ENCODE measurements around the gene KIF26B. TPM values are rescaled to one million over a fixed set of nuclear protein-coding genes. Genes with fewer than 3 reads are reported as not detected.

KIF26B gene
- total and polyA plus RNA-seq, 3 experiments from 2014 or later = 0.11 to 0.16 TPM; not detected in 1

DNA sequence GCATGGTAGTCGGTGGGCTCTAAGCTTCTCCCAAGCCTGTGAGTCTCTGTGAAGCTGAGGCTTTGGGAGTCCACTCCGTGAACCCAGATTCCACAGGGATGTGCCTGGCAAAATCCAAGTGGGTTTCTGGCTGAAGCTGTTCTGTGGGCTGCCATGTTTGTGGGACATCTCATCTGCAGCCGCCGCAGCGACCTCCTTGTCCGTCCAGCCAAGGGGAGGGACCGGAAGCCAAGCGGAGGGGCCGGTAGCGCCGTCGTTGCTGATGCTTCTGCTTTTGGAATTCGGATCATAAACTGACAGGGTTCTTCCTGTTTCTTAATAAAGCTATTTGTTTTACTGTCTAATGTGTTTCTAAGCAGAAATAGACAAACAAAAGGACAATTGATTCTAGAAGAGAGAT is 13.3 kb downstream of the KIF26B start:
- Histone ChIP-seq H3K9me3 (ENCODE audit: low read length) (no peaks in the 10 kb centered on the region), H3K36me3 (ENCODE audit: insufficient read depth, low read length) (no peaks in the 10 kb centered on the region), H3K27ac (ENCODE audit: low read depth, low read length) (no peak overlapping the region), H3K4me1 (ENCODE audit: insufficient read depth, low read length) (no peaks in the 10 kb centered on the region), H3K27me3 (ENCODE audit: insufficient read depth, low read length, poor library complexity, severe bottlenecking) (peaks cover 7% of the 10 kb centered on the region), H3K4me3 (ENCODE audit: low read length) (no peak overlapping the region)
- POLR2A ChIA-PET = no interaction called here
- no peak overlapping the region for H3K27ac Mint-ChIP-seq
- peaks cover 0 to 7% (median 0%) of the 10 kb centered on the region in 3 donors for H3K36me3 Mint-ChIP-seq
- no peak for DNase-seq
- peaks cover 0 to 5% (median 0%) of the 10 kb centered on the region in 5 donors for H3K9me3 Mint-ChIP-seq
- peaks cover 32 to 67% of the 10 kb centered on the region in 2 donors for H3K27me3 Mint-ChIP-seq
- H3K4me1 Mint-ChIP-seq = no peaks in the 10 kb centered on the region
- CTCF ChIA-PET = no interaction called here
- H3K4me3 Mint-ChIP-seq = no peak overlapping the region

DNA sequence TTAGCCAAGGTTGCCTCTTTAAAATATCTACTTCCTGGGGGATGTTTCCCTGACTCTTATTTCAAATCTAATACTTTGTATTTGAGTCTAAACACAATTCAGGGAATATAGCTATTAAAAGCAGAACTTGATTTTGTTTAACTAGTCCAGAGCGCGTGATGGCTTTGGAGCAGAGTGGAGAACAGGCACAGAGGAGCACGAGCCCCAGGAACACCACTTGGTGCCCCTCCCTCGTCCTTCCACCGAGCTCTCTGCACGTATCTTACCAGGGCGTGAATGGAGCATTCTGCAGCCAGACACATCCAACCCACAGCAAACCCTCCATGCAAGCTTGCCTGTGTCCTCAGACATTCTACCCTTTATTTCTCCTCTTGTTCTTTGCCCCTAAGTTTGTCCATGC is 14.1 kb downstream of the KIF26B start:
- Histone ChIP-seq H3K27me3 (ENCODE audit: insufficient read depth, low read length, poor library complexity, severe bottlenecking) (peaks cover 7% of the 10 kb centered on the region), H3K9me3 (ENCODE audit: low read length) (no peaks in the 10 kb centered on the region), H3K27ac (ENCODE audit: low read depth, low read length) (no peak overlapping the region), H3K36me3 (ENCODE audit: insufficient read depth, low read length) (no peaks in the 10 kb centered on the region), H3K4me1 (ENCODE audit: insufficient read depth, low read length) (no peaks in the 10 kb centered on the region), H3K4me3 (ENCODE audit: low read length) (no peak overlapping the region)
- peaks cover 0 to 4% (median 0%) of the 10 kb centered on the region in 3 donors for H3K36me3 Mint-ChIP-seq
- H3K4me3 Mint-ChIP-seq = no peak overlapping the region
- H3K27ac Mint-ChIP-seq = no peak overlapping the region
- ChIA-PET POLR2A (no interaction called here), CTCF (interaction anchor here (1.0 kb wide), 1 partner anchor 11 kb away, joined by 4 read pairs; no protein-coding TSS in a partner anchor)
- H3K9me3 Mint-ChIP-seq = peaks cover 0 to 5% (median 0%) of the 10 kb centered on the region in 5 donors
- peaks cover 32 to 63% of the 10 kb centered on the region in 2 donors for H3K27me3 Mint-ChIP-seq
- no peak for DNase-seq
- no peaks in the 10 kb centered on the region for H3K4me1 Mint-ChIP-seq

DNA sequence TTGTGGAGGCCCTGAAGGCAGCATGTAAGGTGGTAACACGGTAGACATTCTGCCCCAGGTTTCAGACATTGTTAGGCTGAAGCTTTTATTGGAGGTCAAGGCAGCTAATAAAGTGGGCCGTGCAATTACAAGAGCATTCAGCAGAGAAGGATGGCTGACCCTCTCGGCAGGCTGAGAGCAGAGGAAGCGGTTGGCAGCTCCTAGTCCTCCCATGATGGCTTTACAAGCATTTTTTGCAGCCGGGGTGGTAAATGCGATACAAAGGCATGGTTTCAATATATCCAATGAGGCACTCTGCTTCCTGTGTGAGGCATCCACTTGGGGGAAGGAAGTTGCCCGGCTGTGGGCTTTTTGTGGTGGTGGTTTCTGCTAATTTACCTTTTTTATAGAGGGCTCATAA is 14.6 kb downstream of the KIF26B start:
- H3K27me3 ChIP-seq (ENCODE audit: insufficient read depth, low read length, poor library complexity, severe bottlenecking) = peaks cover 7% of the 10 kb centered on the region
- no peak for DNase-seq
- no peaks in the 10 kb centered on the region for H3K4me1 Mint-ChIP-seq
- CTCF ChIA-PET = interaction anchor here (1.0 kb wide), 1 partner anchor 11 kb away, joined by 4 read pairs; no protein-coding TSS in a partner anchor
- H3K4me3 Mint-ChIP-seq = no peak overlapping the region
- no peak overlapping the region for H3K4me3 ChIP-seq (ENCODE audit: low read length)
- POLR2A ChIA-PET = no interaction called here
- H3K27ac ChIP-seq (ENCODE audit: low read depth, low read length) = no peak overlapping the region
- H3K9me3 ChIP-seq (ENCODE audit: low read length) = no peaks in the 10 kb centered on the region
- H3K27me3 Mint-ChIP-seq = peaks cover 30 to 61% of the 10 kb centered on the region in 2 donors
- H3K9me3 Mint-ChIP-seq = peaks cover 0 to 5% (median 0%) of the 10 kb centered on the region in 5 donors
- no peak overlapping the region for H3K27ac Mint-ChIP-seq
- H3K36me3 Mint-ChIP-seq = peaks cover 0 to 4% (median 0%) of the 10 kb centered on the region in 3 donors
- H3K4me1 ChIP-seq (ENCODE audit: insufficient read depth, low read length) = no peaks in the 10 kb centered on the region
- H3K36me3 ChIP-seq (ENCODE audit: insufficient read depth, low read length) = no peaks in the 10 kb centered on the region

DNA sequence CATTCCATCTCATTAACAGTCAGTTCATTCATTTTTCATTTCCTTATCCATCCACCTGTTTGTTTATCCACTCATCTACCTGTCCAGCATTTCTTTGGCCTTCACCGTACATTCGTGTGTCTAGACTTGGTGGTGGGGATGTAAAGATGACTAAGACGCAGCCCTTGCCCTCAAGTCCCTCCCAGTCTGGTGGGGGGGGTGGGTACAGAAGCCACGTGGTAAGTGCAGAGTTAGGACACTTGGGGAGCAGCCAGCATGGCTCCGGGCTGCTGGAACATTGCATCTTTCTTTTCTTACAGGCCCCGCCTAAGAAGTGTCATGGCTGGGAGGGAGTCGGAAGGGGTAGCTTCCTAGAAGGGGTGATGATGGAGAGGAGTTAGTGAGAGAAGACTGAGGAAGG is 17.2 kb downstream of the KIF26B start:
- CTCF ChIA-PET = no interaction called here
- no peak overlapping the region for H3K4me3 Mint-ChIP-seq
- H3K36me3 ChIP-seq (ENCODE audit: insufficient read depth, low read length) = no peaks in the 10 kb centered on the region
- POLR2A ChIA-PET = no interaction called here
- peaks cover 0 to 3% (median 0%) of the 10 kb centered on the region in 5 donors for H3K9me3 Mint-ChIP-seq
- H3K4me1 Mint-ChIP-seq = no peaks in the 10 kb centered on the region
- H3K27ac ChIP-seq (ENCODE audit: low read depth, low read length) = no peak overlapping the region
- peaks cover 7% of the 10 kb centered on the region for H3K27me3 ChIP-seq (ENCODE audit: insufficient read depth, low read length, poor library complexity, severe bottlenecking)
- peaks cover 13 to 44% of the 10 kb centered on the region in 2 donors for H3K27me3 Mint-ChIP-seq
- peak overlapping the region in 1 of 8 donors; percentile 11 for H3K27ac Mint-ChIP-seq
- DNase-seq = no peak
- H3K36me3 Mint-ChIP-seq = no peaks in the 10 kb centered on the region
- H3K9me3 ChIP-seq (ENCODE audit: low read length) = no peaks in the 10 kb centered on the region
- no peaks in the 10 kb centered on the region for H3K4me1 ChIP-seq (ENCODE audit: insufficient read depth, low read length)
- no peak overlapping the region for H3K4me3 ChIP-seq (ENCODE audit: low read length)

DNA sequence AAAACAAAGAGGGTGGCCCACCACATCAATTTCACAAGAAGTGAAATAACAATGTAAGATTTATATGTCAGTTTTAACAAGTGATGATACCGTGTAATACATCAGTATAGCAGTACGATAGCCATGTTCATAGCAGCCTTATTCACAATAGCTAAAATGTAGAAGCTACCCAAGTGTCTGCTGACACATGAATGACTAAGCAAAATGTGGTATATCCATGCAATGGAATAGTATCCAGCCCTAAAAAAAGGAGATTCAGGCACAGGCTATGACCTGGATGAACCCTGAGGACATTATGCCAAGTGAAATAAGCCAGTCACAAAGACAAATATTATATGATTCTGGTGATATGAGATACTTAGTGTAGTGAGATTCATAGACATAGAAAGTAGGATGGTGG is 18.0 kb downstream of the KIF26B start:
- Histone ChIP-seq H3K36me3 (ENCODE audit: insufficient read depth, low read length) (no peaks in the 10 kb centered on the region), H3K4me3 (ENCODE audit: low read length) (no peak overlapping the region), H3K27ac (ENCODE audit: low read depth, low read length) (no peak overlapping the region), H3K9me3 (ENCODE audit: low read length) (no peaks in the 10 kb centered on the region), H3K27me3 (ENCODE audit: insufficient read depth, low read length, poor library complexity, severe bottlenecking) (peaks cover 4% of the 10 kb centered on the region), H3K4me1 (ENCODE audit: insufficient read depth, low read length) (no peaks in the 10 kb centered on the region)
- Mint-ChIP-seq H3K36me3 (no peaks in the 10 kb centered on the region), H3K4me3 (no peak overlapping the region), H3K27ac (no peak overlapping the region), H3K4me1 (no peaks in the 10 kb centered on the region), H3K27me3 (peaks cover 11 to 36% of the 10 kb centered on the region in 2 donors), H3K9me3 (peaks cover 0 to 3% (median 0%) of the 10 kb centered on the region in 5 donors)
- no peak for DNase-seq
- ChIA-PET POLR2A (no interaction called here), CTCF (no interaction called here)

DNA sequence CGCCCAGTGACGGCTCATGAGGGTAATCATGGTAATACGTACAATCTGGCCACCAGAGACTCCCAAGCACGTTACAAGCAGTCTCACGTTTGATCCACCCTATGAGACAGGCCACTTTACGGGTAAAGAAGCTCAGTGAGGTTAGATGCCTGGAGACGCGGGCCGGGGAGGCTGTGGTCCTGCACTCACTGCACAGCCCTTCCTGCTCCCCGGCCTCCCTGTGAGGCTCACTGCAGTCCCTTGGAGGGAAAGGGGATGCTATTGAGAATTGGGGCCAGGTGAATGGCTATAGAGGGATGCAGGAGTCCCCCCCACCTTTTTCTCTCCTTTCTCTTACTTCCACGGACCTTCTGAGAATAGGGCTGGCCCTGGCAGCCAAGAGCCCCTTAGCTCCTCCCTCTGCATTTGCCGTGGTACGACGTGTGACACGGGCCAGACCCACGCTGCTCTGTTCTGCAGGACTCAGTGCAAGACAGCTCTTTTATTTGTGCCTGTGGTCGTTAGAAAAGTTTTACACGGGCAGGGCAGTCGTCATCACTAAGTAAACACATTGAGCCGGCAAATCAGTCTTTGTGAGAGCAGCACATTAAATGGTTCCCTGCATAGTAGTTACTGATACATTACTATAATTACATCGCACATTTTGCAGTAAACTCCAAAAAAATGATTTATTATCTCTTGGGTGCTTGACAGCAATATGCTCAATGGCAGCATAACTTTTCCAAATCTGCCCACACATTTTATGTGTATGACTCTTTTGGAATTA is 18.8 kb downstream of the KIF26B start:
- H3K9me3 Mint-ChIP-seq = peaks cover 0 to 3% (median 0%) of the 10 kb centered on the region in 5 donors
- H3K9me3 ChIP-seq (ENCODE audit: low read length) = no peaks in the 10 kb centered on the region
- no peak overlapping the region for H3K27ac Mint-ChIP-seq
- H3K4me1 ChIP-seq (ENCODE audit: insufficient read depth, low read length) = no peaks in the 10 kb centered on the region
- H3K36me3 Mint-ChIP-seq = no peaks in the 10 kb centered on the region
- H3K27ac ChIP-seq (ENCODE audit: low read depth, low read length) = no peak overlapping the region
- no peak for DNase-seq
- ChIA-PET POLR2A (no interaction called here), CTCF (no interaction called here)
- peaks cover 4 to 30% of the 10 kb centered on the region in 2 donors for H3K27me3 Mint-ChIP-seq
- H3K4me3 Mint-ChIP-seq = no peak overlapping the region
- H3K36me3 ChIP-seq (ENCODE audit: insufficient read depth, low read length) = no peaks in the 10 kb centered on the region
- no peaks in the 10 kb centered on the region for H3K27me3 ChIP-seq (ENCODE audit: insufficient read depth, low read length, poor library complexity, severe bottlenecking)
- no peak overlapping the region for H3K4me3 ChIP-seq (ENCODE audit: low read length)
- no peaks in the 10 kb centered on the region for H3K4me1 Mint-ChIP-seq

DNA sequence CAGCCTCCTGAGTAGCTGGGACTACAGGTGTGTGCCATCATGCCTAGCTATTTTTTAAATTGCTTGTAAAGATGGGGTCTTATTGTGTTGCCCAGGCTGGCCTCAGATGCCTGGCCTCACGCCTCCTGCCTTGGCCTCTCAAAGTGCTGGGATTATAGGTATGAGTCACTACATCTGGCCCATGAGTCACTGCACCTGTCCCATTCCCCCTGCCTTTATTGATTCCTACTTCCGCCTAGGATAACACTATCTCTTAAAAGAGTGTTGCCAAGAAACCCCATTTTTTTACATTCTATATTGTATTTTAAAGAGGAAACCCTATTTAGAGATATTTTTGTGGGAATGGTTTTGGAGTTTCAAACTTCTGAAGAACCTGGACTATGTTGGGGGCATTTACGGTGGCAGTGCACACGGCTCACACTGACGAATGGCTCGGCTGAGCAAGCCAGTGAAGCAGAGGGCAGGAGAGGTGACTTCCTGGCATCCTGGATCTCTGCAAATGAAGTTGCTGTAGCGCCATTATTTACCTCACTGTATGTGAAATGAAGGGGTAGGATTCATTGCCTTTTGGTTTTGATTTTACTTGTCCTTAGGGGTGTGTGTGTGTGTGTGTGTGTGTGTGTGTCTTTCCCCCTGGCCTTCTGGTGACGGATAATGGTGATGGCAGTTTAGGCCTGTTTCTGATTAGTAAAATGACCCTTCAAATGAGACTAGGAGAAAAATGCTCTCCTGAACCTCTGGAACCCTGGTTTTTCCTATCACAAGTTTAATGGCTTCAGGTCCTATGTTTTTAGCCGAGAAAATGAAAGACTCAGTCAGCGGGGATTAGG is 22.5 kb downstream of the KIF26B start:
- Histone ChIP-seq H3K4me3 (ENCODE audit: low read length) (no peak overlapping the region), H3K4me1 (ENCODE audit: insufficient read depth, low read length) (no peaks in the 10 kb centered on the region), H3K36me3 (ENCODE audit: insufficient read depth, low read length) (no peaks in the 10 kb centered on the region), H3K27ac (ENCODE audit: low read depth, low read length) (no peak overlapping the region), H3K27me3 (ENCODE audit: insufficient read depth, low read length, poor library complexity, severe bottlenecking) (no peaks in the 10 kb centered on the region), H3K9me3 (ENCODE audit: low read length) (no peaks in the 10 kb centered on the region)
- Mint-ChIP-seq H3K27me3 (peaks cover 0 to 8% of the 10 kb centered on the region in 2 donors), H3K4me1 (no peaks in the 10 kb centered on the region), H3K4me3 (no peak overlapping the region), H3K9me3 (no peaks in the 10 kb centered on the region), H3K36me3 (no peaks in the 10 kb centered on the region), H3K27ac (no peak overlapping the region)
- ChIA-PET POLR2A (no interaction called here), CTCF (no interaction called here)
- DNase-seq = no peak

DNA sequence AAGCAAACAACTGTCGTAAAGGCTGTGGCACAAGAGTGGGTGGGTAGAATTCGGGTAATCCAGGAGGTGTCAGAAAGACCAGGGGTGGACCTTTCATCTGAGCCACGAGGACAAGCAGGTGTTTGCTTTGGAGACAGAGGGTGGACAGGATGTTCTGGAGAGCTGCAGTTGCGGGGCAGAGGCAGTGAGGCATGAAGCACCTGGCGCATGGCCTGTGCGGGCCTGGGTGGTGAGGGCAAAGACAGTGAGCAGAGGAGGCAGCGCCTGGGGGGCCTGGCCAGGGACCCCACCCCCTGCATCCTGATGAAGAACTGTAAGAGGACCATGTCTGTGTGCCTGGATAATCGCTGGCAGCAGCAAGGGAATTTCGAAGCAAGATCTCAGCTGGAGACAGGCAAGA is 24.9 kb downstream of the KIF26B start:
- no peak overlapping the region for H3K27ac ChIP-seq (ENCODE audit: low read depth, low read length)
- H3K4me1 ChIP-seq (ENCODE audit: insufficient read depth, low read length) = no peaks in the 10 kb centered on the region
- no peaks in the 10 kb centered on the region for H3K36me3 Mint-ChIP-seq
- CTCF ChIA-PET = no interaction called here
- H3K27me3 Mint-ChIP-seq = peaks cover 0 to 13% of the 10 kb centered on the region in 2 donors
- POLR2A ChIA-PET = no interaction called here
- H3K36me3 ChIP-seq (ENCODE audit: insufficient read depth, low read length) = no peaks in the 10 kb centered on the region
- H3K4me3 ChIP-seq (ENCODE audit: low read length) = no peak overlapping the region
- H3K4me1 Mint-ChIP-seq = no peaks in the 10 kb centered on the region
- H3K27ac Mint-ChIP-seq = no peak overlapping the region
- no peak for DNase-seq
- no peaks in the 10 kb centered on the region for H3K9me3 Mint-ChIP-seq
- H3K27me3 ChIP-seq (ENCODE audit: insufficient read depth, low read length, poor library complexity, severe bottlenecking) = no peaks in the 10 kb centered on the region
- no peaks in the 10 kb centered on the region for H3K9me3 ChIP-seq (ENCODE audit: low read length)
- no peak overlapping the region for H3K4me3 Mint-ChIP-seq
